Measurements from ENCODE around the gene DNAJA4.

DNA sequence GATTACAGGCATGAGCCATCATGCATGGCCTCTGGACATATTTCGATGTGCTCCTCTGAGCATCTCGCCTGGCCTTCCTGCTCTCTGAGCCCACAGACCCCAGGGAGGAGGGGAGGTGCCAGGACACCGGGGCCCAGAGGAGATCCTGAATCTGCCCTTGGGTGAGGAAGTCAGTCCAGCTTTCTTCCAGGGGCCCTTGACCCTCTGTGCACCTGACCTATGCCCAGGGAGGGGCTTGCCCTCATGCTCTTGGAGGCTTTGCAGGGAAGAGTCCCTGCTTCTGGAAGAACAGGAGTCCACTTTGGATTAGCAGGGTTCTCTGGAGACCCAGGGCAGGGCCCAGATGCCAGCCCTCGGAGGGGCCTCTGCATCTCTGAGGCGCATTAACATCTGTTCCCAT lies 31.4 kb upstream of the DNAJA4 start:
- TF ChIP-seq, protein P1, sequence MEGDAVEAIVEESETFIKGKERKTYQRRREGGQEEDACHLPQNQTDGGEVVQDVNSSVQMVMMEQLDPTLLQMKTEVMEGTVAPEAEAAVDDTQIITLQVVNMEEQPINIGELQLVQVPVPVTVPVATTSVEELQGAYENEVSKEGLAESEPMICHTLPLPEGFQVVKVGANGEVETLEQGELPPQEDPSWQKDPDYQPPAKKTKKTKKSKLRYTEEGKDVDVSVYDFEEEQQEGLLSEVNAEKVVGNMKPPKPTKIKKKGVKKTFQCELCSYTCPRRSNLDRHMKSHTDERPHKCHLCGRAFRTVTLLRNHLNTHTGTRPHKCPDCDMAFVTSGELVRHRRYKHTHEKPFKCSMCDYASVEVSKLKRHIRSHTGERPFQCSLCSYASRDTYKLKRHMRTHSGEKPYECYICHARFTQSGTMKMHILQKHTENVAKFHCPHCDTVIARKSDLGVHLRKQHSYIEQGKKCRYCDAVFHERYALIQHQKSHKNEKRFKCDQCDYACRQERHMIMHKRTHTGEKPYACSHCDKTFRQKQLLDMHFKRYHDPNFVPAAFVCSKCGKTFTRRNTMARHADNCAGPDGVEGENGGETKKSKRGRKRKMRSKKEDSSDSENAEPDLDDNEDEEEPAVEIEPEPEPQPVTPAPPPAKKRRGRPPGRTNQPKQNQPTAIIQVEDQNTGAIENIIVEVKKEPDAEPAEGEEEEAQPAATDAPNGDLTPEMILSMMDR (IDR thresholded peaks at IDR 0.05) = no peak
- TF ChIP-seq PHF8 (IDR thresholded peaks at IDR 0.05; ENCODE audit: borderline replicate concordance, low read depth) (no peak), BHLHE40 (IDR thresholded peaks at IDR 0.05; ENCODE audit: low read depth, low read length) (no peak), RFX5 (IDR thresholded peaks at IDR 0.05) (no peak), SREBF2 (IDR thresholded peaks at IDR 0.05) (no peak), HEYL (CRISPR knock-in tag; IDR thresholded peaks at IDR 0.05) (no peak), MYC (IDR thresholded peaks at IDR 0.05; ENCODE audit: borderline replicate concordance, low read length) (no peak)
- TF ChIP-seq, protein P2, sequence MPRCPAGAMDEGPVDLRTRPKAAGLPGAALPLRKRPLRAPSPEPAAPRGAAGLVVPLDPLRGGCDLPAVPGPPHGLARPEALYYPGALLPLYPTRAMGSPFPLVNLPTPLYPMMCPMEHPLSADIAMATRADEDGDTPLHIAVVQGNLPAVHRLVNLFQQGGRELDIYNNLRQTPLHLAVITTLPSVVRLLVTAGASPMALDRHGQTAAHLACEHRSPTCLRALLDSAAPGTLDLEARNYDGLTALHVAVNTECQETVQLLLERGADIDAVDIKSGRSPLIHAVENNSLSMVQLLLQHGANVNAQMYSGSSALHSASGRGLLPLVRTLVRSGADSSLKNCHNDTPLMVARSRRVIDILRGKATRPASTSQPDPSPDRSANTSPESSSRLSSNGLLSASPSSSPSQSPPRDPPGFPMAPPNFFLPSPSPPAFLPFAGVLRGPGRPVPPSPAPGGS (IDR thresholded peaks at IDR 0.05) = no peak
- TF ChIP-seq, protein P3, sequence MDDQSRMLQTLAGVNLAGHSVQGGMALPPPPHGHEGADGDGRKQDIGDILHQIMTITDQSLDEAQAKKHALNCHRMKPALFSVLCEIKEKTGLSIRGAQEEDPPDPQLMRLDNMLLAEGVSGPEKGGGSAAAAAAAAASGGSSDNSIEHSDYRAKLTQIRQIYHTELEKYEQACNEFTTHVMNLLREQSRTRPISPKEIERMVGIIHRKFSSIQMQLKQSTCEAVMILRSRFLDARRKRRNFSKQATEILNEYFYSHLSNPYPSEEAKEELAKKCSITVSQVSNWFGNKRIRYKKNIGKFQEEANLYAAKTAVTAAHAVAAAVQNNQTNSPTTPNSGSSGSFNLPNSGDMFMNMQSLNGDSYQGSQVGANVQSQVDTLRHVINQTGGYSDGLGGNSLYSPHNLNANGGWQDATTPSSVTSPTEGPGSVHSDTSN (IDR thresholded peaks at IDR 0.05) = no peak

All from A549 (cell line).